ENCODE measurements around the gene GPRASP3.

Gene GPRASP3

GRCh38 chrX:102765217-102765616 lies 44.7 kb downstream of the GPRASP3 start:
- DNase-seq (ENCODE audit: low read depth): peak; percentile 77
- H3K4me3 ChIP-seq (ENCODE audit: low read length): no peak overlapping the region
- TF ChIP-seq, protein P1, sequence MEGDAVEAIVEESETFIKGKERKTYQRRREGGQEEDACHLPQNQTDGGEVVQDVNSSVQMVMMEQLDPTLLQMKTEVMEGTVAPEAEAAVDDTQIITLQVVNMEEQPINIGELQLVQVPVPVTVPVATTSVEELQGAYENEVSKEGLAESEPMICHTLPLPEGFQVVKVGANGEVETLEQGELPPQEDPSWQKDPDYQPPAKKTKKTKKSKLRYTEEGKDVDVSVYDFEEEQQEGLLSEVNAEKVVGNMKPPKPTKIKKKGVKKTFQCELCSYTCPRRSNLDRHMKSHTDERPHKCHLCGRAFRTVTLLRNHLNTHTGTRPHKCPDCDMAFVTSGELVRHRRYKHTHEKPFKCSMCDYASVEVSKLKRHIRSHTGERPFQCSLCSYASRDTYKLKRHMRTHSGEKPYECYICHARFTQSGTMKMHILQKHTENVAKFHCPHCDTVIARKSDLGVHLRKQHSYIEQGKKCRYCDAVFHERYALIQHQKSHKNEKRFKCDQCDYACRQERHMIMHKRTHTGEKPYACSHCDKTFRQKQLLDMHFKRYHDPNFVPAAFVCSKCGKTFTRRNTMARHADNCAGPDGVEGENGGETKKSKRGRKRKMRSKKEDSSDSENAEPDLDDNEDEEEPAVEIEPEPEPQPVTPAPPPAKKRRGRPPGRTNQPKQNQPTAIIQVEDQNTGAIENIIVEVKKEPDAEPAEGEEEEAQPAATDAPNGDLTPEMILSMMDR (conservative IDR thresholded peaks at IDR 0.05; ENCODE audit: low read length): no peak

GRCh38 chrX:102765809-102766208 lies 45.3 kb downstream of the GPRASP3 start:
- TF ChIP-seq, protein P1 (conservative IDR thresholded peaks at IDR 0.05; ENCODE audit: low read length): no peak
- no peak overlapping the region for H3K4me3 ChIP-seq (ENCODE audit: low read length)
- peak; percentile 80 for DNase-seq (ENCODE audit: low read depth)

GRCh38 chrX:102767287-102767686 lies 46.7 kb downstream of the GPRASP3 start:
- TF ChIP-seq, protein P1 (conservative IDR thresholded peaks at IDR 0.05; ENCODE audit: low read length): no peak
- DNase-seq (ENCODE audit: low read depth): no peak
- H3K4me3 ChIP-seq (ENCODE audit: low read length): no peak overlapping the region

DNA sequence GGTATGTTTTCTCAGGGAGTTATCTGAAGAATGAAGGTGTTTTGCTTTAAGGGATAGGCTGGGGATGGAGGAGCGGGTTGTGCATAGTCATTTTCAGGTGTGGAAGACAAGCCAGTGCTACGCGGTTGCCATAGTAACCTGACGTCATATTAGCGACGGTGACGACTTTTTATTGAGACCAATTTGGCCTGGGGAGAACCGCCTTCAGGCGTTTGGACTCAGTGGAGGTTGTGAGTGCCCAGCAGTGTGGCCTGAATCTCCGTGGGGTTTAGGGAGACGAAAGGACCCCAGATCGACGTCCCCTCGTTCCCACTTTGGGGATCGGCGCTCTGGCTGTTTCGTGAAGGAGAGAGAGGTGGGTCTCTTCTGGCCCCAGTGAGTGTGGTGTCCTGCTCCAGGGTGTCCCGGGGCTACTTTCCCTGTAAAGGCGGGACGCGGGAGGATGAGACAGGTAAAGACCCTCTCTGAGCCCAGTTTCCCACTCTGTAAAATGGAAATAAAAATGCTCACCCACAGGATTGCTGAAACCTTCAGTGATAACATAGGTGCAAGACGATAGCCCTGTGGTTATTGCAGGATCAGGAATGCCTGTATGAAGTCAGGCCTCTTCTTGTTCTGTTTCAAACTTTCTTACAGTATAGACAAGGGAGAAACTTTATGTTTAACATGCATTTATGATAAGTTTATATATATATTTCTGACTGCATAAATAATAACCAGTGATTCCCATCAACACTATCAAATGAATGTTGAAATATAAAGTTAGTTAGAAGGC lies 48.6 kb downstream of the GPRASP3 start:
- peak; percentile 82 for DNase-seq (ENCODE audit: low read depth)

More for the DNA sequence above, 48.6 kb downstream of the GPRASP3 start:
- TF ChIP-seq, protein P1 (conservative IDR thresholded peaks at IDR 0.05; ENCODE audit: low read length): no peak
- H3K4me3 ChIP-seq (ENCODE audit: low read length): peak overlapping the region; percentile 74

Measured in AG10803 (cell line).